OCI-LY7 (cell line): ENCODE data around the gene KLHL41. TPM values are rescaled to one million over a fixed set of nuclear protein-coding genes. Genes with fewer than 3 reads are reported as not detected.

Source experiments
- BruUV-seq: library from RNA; stranded (reverse); fragments of 400-500 nt; replicated peaks from 2 replicates; lab custom pipeline; 2021; lab: Mats Ljungman, UMichigan
- CTCF ChIA-PET: fragments of 300-600 bp; sonication (Branson Sonifier 250); formaldehyde crosslinking; loops from one replicate; lab custom pipeline; 2022; ENCODE audit warnings: antibody characterized with exemption; ENCODE audit not compliant: unreplicated experiment; lab: Charles Lee
- POLR2A ChIA-PET: fragments of 300-600 bp; sonication (Branson Sonifier 250); formaldehyde crosslinking; loops from one replicate; lab custom pipeline; 2022; ENCODE audit warnings: antibody characterized with exemption; lab: Charles Lee
- DNase-seq: peaks from one replicate; pipeline ENCODE4 v3.0.0-alpha.2; 2015; ENCODE audit warnings: low spot score
- H2AFZ ChIP-seq: fragments of 200-600 bp; sonication (generic), shearing (Covaris generic); 2 replicates; pipeline ENCODE4 v1.6.1; 2014; ENCODE audit warnings: mild to moderate bottlenecking, antibody characterized with exemption, low read length, moderate library complexity
- H3K27ac ChIP-seq: fragments of 200-600 bp; sonication (generic); 2 replicates; pipeline ENCODE4 v1.5.1; 2014; ENCODE audit warnings: mixed run types, low read depth, mild to moderate bottlenecking, moderate library complexity, low read length, inconsistent platforms; ENCODE audit not compliant: poor library complexity, severe bottlenecking
- H3K36me3 ChIP-seq: fragments of 200-600 bp; sonication (generic); 2 replicates; pipeline ENCODE4 v1.6.1; 2014; ENCODE audit warnings: mild to moderate bottlenecking, antibody characterized with exemption, low read length, moderate library complexity, mixed read lengths; ENCODE audit not compliant: insufficient read depth
- H3K4me1 ChIP-seq: fragments of 200-600 bp; sonication (generic); 2 replicates; pipeline ENCODE4 v1.5.1; 2014; ENCODE audit warnings: mild to moderate bottlenecking, low read length; ENCODE audit not compliant: insufficient read depth, poor library complexity, severe bottlenecking
- H3K4me2 ChIP-seq: fragments of 200-600 bp; sonication (generic); 2 replicates; pipeline ENCODE4 v1.6.1; 2014; ENCODE audit warnings: mild to moderate bottlenecking, low read length
- H3K4me3 ChIP-seq: fragments of 200-600 bp; sonication (generic); 2 replicates; pipeline ENCODE4 v1.5.1; 2014; ENCODE audit warnings: mild to moderate bottlenecking, low read depth, low read length; ENCODE audit not compliant: poor library complexity, severe bottlenecking
- H3K79me2 ChIP-seq: fragments of 200-600 bp; sonication (generic); 2 replicates; pipeline ENCODE4 v1.6.1; 2016; ENCODE audit warnings: low read depth, mild to moderate bottlenecking, low read length, moderate library complexity, mixed read lengths; ENCODE audit not compliant: insufficient read depth
- H3K9me2 ChIP-seq: fragments of 200-600 bp; sonication (generic); 2 replicates; pipeline ENCODE4 v1.6.1; 2016; ENCODE audit warnings: mild to moderate bottlenecking, low read length, mixed read lengths; ENCODE audit not compliant: insufficient read depth
- H3K9me3 ChIP-seq: fragments of 200-600 bp; sonication (generic); 2 replicates; pipeline ENCODE4 v1.6.1; 2014; ENCODE audit warnings: mild to moderate bottlenecking, mixed run types, low read length, mixed read lengths
- H4K20me1 ChIP-seq: fragments of 200-600 bp; sonication (generic); 2 replicates; pipeline ENCODE4 v1.6.1; 2014; ENCODE audit warnings: mild to moderate bottlenecking, antibody characterized with exemption, low read length, moderate library complexity, mixed read lengths; ENCODE audit not compliant: insufficient read depth
- CTCF ChIP-seq: fragments of 200-600 bp; sonication (generic); conservative IDR thresholded peaks from 2 replicates; pipeline ENCODE4 v1.5.1; 2014; ENCODE audit warnings: mild to moderate bottlenecking, antibody characterized with exemption, low read length, moderate library complexity, mixed read lengths
- EZH2phosphoT487 ChIP-seq: fragments of 200-600 bp; sonication (generic); IDR thresholded peaks from 2 replicates; pipeline ENCODE4 v1.6.1; 2018; ENCODE audit warnings: low read depth, borderline replicate concordance, mild to moderate bottlenecking, mixed run types, antibody characterized with exemption, low read length, moderate library complexity, mixed read lengths
- intact Hi-C: fragments of 100-400 bp; cut with micrococcal nuclease; formaldehyde crosslinking; loops from one replicate; pipeline ENCODE4 v1.10.0; 2022; ENCODE audit not compliant: unreplicated experiment
- total RNA-seq, 2 experiments: library from RNA; depleted of rRNA in 1 of 2; stranded (reverse); fragments of >200 nt in 1 of 2; shearing (Covaris generic) in 1 of 2; gene quantifications; 2 replicates each; pipeline ENCODE4 v1.2.3, GENCODE V29; 2014 to 2022

The KLHL41 gene
- total RNA-seq, 2 experiments from 2014 or later, result not detected

GRCh38 chr2:169510496-169510895, 994 bp downstream of the KLHL41 start:
- no peaks in the 10 kb centered on the region for H3K79me2 ChIP-seq
- CTCF ChIA-PET, result no interaction called here
- H3K27ac ChIP-seq, result no peak overlapping the region
- DNase-seq, result no peak
- no peaks in the 10 kb centered on the region for H3K9me2 ChIP-seq
- H3K9me3 ChIP-seq, result no peaks in the 10 kb centered on the region
- TF ChIP-seq EZH2phosphoT487 (no peak), CTCF (no peak)
- no peaks in the 10 kb centered on the region for H4K20me1 ChIP-seq
- no TSS peak for BruUV-seq
- no peak overlapping the region for H3K4me3 ChIP-seq
- H3K4me1 ChIP-seq, result no peaks in the 10 kb centered on the region
- no peak overlapping the region for H3K4me2 ChIP-seq
- no peaks in the 10 kb centered on the region for H3K36me3 ChIP-seq
- intact Hi-C loops, result no loop called here
- no peak overlapping the region for H2AFZ ChIP-seq
- POLR2A ChIA-PET, result no interaction called here

- DNase-seq, result no peak
- ChIA-PET POLR2A (interaction anchor here (0.5 kb wide), 1 partner anchor 23 kb away, joined by 3 read pairs; no protein-coding TSS in a partner anchor), CTCF (no interaction called here)
- H3K4me2 ChIP-seq, result no peak overlapping the region
- no peak overlapping the region for H2AFZ ChIP-seq
- no TSS peak for BruUV-seq
- no peaks in the 10 kb centered on the region for H3K9me2 ChIP-seq
- H3K36me3 ChIP-seq, result no peaks in the 10 kb centered on the region
- no peaks in the 10 kb centered on the region for H3K79me2 ChIP-seq
- H3K4me1 ChIP-seq, result no peaks in the 10 kb centered on the region
- no peaks in the 10 kb centered on the region for H3K9me3 ChIP-seq
- no peaks in the 10 kb centered on the region for H4K20me1 ChIP-seq
- no peak overlapping the region for H3K27ac ChIP-seq
- H3K4me3 ChIP-seq, result no peak overlapping the region
- intact Hi-C loops, result no loop called here
- no peak for TF ChIP-seq CTCF
These were observed 2.3 kb downstream of the KLHL41 start for GRCh38 chr2:169511818-169512217.

GRCh38 chr2:169512525-169512924, 3.0 kb downstream of the KLHL41 start:
- Histone ChIP-seq H3K79me2 (no peaks in the 10 kb centered on the region), H3K27ac (no peak overlapping the region), H3K4me2 (no peak overlapping the region), H3K4me1 (no peaks in the 10 kb centered on the region), H4K20me1 (no peaks in the 10 kb centered on the region), H3K9me3 (no peaks in the 10 kb centered on the region), H3K36me3 (no peaks in the 10 kb centered on the region), H3K9me2 (no peaks in the 10 kb centered on the region), H2AFZ (no peak overlapping the region), H3K4me3 (no peak overlapping the region)
- POLR2A ChIA-PET, result no interaction called here
- no peak for DNase-seq
- intact Hi-C loops, result no loop called here
- TF ChIP-seq CTCF, result no peak
- no peak for TF ChIP-seq EZH2phosphoT487
- no TSS peak for BruUV-seq
- CTCF ChIA-PET, result no interaction called here
